ENCODE results near the gene ST6GAL1.
A peak's percentile ranks its signal among the peaks of the same experiment; 100 is the strongest.
"Not testable (repeated sequence)": the region's sequence is repeated elsewhere in the genome, so short reads cannot be mapped to it uniquely, and the experiment has no call there.

ST6GAL1 gene

DNA sequence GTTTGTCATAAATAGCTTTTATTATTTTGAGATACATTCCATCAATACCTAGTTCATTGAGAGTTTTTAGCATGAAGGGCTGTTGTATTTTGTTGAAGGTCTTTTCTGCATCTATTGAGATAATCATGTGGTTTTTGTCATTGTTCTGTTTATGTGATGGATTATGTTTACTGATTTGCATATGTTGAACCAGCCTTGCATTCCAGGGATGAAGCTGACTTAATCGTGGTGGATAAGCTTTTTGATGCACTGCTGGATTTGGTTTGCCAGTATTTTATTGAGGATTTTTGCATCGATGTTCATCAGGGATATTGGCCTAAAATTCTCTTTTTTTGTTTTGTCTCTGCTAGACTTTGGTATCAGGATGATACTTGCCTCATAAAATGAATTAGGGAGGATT lies 124.1 kb downstream of the ST6GAL1 start:
- not testable (repeated sequence) for DNase-seq

- DNase-seq, result not testable (repeated sequence)
Measured at GRCh38 chr3:187057803-187058202, 127.5 kb downstream of the ST6GAL1 start.

- DNase-seq, result no peak
Measured at GRCh38 chr3:187061748-187062147, 131.4 kb downstream of the ST6GAL1 start.

GRCh38 chr3:187062526-187063177 lies 132.3 kb downstream of the ST6GAL1 start:
- DNase-seq, result no peak

- no peak for DNase-seq
Measured at GRCh38 chr3:187063286-187064121, 133.2 kb downstream of the ST6GAL1 start.

GRCh38 chr3:187064210-187065115 lies 134.1 kb downstream of the ST6GAL1 start:
- DNase-seq, result no peak

- peak; percentile 43 for DNase-seq
Measured at GRCh38 chr3:187066228-187066995, 136.1 kb downstream of the ST6GAL1 start.

- no peak for DNase-seq
Measured at GRCh38 chr3:187068787-187069186, 138.5 kb downstream of the ST6GAL1 start.

GRCh38 chr3:187069857-187070516 lies 139.7 kb downstream of the ST6GAL1 start:
- no peak for DNase-seq

GRCh38 chr3:187072102-187072501 lies 141.8 kb downstream of the ST6GAL1 start:
- no peak for DNase-seq

DNA sequence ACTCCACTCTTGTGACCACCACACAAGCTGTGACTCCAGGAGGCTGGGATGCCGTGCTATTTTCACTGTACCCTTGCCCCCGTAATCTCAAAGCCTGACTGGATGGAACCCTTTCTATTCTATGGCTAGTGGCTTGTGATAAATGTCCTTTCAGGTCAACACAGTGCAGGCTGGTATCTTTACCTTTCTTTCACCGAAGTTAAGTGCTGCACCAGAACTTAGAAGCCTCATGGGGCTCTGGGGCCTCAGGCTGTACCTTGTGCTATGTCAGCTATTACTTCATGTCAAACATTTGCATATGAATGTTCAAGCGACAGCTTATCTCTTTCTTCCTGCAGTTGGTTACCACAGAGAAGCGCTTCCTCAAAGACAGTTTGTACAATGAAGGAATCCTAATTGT lies 142.2 kb downstream of the ST6GAL1 start:
- no peak for DNase-seq

GRCh38 chr3:187073581-187074098 lies 143.3 kb downstream of the ST6GAL1 start:
- DNase-seq, result no peak

- no peak for DNase-seq
Measured at GRCh38 chr3:187074846-187075245, 144.5 kb downstream of the ST6GAL1 start.

DNA sequence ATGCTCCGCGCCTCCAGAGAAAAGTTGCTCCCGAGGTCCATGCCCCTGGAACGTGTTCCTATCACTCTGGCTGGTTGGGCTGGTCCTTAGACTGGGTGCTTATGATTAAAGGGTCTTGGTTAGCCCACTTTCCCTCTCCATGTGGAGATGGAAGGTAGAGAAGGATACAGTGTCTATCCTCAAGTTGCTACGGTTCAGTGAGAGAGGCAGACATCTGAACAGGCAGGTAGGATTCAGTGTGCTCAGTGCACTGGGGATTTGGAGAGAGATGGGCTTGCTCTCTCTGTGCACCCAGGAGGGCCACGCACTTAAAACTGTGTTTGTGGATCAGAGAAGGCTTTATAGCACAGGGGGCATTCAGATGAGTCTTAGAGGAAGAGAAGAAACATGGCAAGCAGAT lies 146.0 kb downstream of the ST6GAL1 start:
- no peak for DNase-seq

DNA sequence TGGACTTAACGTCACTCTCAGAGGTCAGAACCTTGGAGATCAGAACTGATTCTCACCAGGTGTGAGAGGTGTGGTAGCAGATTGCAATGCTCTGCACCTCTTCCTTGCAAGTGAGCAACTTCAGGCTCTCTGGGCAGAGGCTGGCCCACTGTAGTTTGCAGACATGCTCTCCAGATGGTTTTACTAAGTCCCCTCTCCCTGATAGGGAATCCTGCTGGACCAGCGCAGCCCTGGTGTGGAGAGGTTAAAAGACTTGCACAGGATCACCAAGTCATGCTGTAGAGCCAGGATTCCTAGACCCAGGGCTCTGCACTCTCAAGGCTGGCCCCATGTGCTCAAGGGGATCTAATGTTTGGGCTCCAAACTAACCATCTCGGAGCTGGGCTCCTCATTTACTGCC lies 146.8 kb downstream of the ST6GAL1 start:
- no peak for DNase-seq

DNA sequence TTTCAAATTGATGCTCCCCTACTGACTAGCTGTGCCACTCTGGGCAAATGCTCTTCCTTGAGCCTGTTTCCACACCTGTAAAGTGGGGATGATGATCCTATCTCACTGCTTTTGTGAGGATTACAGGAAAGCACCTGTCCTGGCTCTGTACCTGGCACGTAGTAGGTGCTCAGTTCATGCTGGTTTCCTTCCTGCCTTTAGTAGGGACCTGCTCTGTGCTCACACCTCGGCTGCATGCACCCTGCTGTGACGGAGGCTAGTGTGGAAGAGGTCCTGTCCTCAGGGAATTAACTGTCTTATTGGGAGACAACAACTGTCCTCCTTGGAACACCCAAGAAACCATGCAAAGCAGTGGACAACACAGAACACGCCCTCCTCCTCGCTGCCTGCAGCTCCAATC lies 147.2 kb downstream of the ST6GAL1 start:
- no peak for DNase-seq

DNA sequence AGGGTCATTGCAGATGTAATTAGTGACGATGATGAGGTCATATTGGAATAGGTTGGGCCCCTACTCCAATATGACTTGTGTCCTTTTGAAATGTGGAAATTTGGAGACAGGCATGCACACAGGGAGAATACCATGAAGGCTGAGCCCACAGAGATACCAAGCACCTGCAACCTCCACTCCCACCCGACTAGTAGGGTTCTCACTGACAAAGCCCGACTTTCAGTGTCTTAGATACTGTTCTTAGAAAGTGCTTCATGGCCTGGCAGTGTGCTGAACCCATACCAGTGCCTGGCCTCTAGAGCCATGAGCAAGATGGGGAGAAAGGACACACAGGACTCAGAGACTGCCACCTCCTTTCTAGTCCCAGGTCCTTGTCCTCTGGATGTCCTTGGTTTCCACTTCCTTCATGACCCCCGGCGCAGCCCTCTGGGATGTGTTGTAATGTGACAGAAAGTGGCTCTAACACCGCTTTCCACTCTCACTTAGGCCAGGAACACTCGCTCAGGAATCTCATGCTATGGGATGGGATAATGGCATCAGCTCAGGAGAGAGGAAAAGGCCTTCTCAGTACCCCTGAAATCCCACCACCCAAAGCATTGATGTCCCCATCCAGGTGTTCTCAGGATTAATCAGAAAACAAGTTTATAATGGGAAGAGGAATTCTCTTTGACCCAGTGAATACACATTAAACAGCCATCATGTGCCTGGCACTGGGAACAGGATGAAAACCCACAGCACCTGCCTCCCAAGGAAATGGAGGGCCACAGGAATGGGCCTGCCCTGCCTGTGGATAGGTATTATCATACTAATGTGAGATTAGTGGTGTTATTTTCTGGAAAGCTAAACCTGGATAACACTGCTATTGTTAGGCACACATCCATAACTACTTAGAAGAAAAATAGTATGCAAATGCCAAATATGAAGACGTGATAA lies 149.0 kb downstream of the ST6GAL1 start:
- no peak for DNase-seq

GRCh38 chr3:187080799-187081450 lies 150.6 kb downstream of the ST6GAL1 start:
- DNase-seq, result no peak

- no peak for DNase-seq
Measured at GRCh38 chr3:187082758-187083375, 152.5 kb downstream of the ST6GAL1 start.

DNA sequence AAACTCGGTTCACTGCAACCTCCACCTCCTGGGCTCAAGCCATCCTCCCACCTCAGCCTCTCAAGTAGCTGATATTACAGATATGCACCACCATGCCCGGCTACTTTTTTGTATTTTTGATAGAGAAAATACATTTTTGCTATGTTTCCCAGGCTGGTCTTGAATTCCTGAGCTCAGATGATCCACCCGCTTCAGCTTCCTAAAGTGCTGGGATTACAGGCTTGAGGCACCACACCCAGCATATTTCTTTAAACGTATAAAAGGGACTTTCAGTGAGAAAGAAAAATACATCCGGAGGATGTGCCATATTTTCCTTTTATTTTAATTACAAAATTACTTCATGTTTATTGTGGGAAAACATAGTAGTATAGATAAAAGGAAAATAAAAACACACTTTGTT lies 153.8 kb downstream of the ST6GAL1 start:
- no peak for DNase-seq

Data from activated naive CD4-positive, alpha-beta T cell treated with Interleukin-2 at 50 U/mL for 16 hours (primary cell).